Astrocyte of the cerebellum (primary cell): ENCODE measurements around the gene PPFIBP1.

Experiments used
- DNase-seq: peaks from one replicate; pipeline ENCODE4 v3.0.0-alpha.2; 2011; ENCODE audit warnings: low read depth
- H3K4me3 ChIP-seq: 2 replicates; pipeline ENCODE4 v1.5.1; 2011; ENCODE audit warnings: mild to moderate bottlenecking, low read depth, low read length, moderate library complexity
- CTCF ChIP-seq: IDR thresholded peaks from 2 replicates; pipeline ENCODE4 v1.5.1; 2012; ENCODE audit warnings: low read length, low read depth, moderate library complexity, mild to moderate bottlenecking; ENCODE audit errors: missing control alignments
- in situ Hi-C: cut with HindIII; loops from 2 replicates; pipeline ENCODE4 v1.10.0; 2017; ENCODE audit warnings: low sequenced_read_pairs

Gene PPFIBP1

GRCh38 chr12:27682534-27682933 lies 158.5 kb downstream of the PPFIBP1 start:
- TF ChIP-seq CTCF, result no peak
- H3K4me3 ChIP-seq, result no peak overlapping the region
- no peak for DNase-seq
- in situ Hi-C loops, result no loop called here

GRCh38 chr12:27685274-27685673 lies 161.3 kb downstream of the PPFIBP1 start:
- DNase-seq, result no peak
- in situ Hi-C loops, result no loop called here
- no peak for TF ChIP-seq CTCF
- no peak overlapping the region for H3K4me3 ChIP-seq

DNA sequence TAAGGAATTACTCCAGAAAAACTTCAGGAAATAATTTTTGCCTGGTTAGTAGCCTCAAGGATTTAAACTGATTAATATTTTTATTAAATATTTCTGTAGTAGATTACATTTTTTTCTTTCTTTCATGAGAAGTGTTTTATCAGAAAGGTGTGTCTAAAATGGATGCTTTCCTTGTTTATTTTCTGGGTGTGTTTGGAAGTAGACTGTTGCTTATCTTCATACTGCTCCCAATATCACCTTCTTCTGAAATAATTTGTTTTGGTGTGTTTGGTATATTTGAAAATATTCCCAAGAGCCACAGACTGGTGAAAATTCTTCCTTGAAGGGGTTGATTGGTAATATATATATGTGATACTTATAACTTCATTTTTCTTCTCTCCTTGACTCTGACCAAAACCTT lies 162.1 kb downstream of the PPFIBP1 start:
- in situ Hi-C loops, result no loop called here
- no peak overlapping the region for H3K4me3 ChIP-seq
- DNase-seq, result no peak
- TF ChIP-seq CTCF, result no peak

DNA sequence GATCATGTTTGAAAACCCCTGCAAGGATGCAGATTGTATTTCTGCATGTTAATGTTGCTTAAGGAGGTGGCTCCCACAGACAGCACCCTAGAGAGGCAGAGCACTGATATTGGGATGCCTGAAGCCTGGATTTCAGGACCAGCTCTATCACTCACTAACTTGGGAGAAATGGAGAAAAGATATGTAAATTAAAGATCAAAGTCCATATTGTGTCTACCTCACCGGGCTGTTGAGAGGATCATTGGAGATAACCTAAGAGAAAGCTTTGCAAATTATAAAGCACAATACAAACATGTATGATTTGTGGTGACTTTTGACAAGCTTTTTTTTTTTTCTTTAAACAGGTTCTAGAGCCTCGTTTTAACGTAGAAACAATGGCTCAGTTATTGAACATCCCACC lies 164.7 kb downstream of the PPFIBP1 start:
- in situ Hi-C loops, result no loop called here
- no peak for DNase-seq
- H3K4me3 ChIP-seq, result no peak overlapping the region
- TF ChIP-seq CTCF, result no peak

GRCh38 chr12:27689558-27690180 lies 165.7 kb downstream of the PPFIBP1 start:
- in situ Hi-C loops, result no loop called here
- TF ChIP-seq CTCF, result no peak
- H3K4me3 ChIP-seq, result no peak overlapping the region
- no peak for DNase-seq

DNA sequence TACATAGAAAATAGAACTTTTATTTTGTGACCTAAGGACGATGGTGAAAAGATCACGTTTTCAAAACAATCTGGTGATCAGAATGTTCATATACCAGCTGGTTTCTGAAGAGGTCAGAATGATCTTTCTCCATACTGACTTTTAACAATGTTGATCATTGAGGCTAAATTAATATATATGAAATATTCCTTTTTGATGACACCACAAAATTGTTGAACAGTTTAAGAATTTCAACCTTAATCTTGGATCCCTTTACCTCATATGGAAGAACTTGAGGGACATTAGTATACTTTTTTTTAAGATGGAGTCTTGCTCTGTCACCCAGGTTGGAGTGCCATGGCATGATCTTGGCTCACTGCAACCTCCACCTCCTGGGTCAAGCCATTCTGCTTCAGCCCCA lies 169.4 kb downstream of the PPFIBP1 start:
- H3K4me3 ChIP-seq, result no peak overlapping the region
- in situ Hi-C loops, result no loop called here
- DNase-seq, result no peak
- no peak for TF ChIP-seq CTCF
